H4 (cell line): ENCODE data around the gene MNAT1. TPM values are rescaled to one million over a fixed set of nuclear protein-coding genes. Genes with fewer than 3 reads are reported as not detected.
"Not testable (repeated sequence)": the region's sequence is repeated elsewhere in the genome, so short reads cannot be mapped to it uniquely, and the experiment has no call there.

Source experiments
- DNase-seq: peaks from one replicate; pipeline ENCODE4 v3.0.0-alpha.2; 2015; ENCODE audit warnings: low spot score
- total RNA-seq: library from RNA; depleted of rRNA; stranded (reverse); fragments of >200 nt; shearing (Covaris generic); gene quantifications from 2 replicates; pipeline ENCODE4 v1.2.3, GENCODE V29; 2014

The MNAT1 gene
- total RNA-seq, 1 experiment from 2014 or later, result 65.5 TPM

DNA sequence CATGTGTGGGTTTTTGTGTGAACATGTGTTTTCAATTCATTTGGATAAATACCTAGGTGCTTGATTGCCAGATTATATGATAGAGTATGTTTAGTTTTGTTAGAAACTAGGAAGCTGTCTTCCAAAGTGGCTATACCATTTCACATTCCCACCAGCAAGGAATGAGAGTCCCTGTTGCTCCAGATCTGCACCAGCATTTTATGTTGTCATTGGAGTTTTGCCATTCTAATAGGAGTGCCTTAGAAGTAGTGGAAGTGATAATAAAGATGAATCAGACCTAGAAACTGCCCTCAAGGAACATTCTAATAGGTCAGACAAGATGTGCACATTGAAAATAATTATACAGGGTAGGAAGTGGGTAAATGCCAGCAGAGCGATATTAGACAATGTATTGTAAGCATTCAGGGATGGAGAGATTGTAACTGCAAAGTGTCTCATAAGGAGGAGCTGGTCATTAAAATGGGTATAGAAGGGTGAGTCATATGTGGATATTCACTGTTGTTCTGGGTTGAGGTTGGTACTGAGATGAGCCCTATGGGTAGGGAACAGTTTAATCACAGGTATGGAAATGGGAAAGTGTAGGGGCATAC is 71.4 kb downstream of the MNAT1 start:
- DNase-seq, result no peak

DNA sequence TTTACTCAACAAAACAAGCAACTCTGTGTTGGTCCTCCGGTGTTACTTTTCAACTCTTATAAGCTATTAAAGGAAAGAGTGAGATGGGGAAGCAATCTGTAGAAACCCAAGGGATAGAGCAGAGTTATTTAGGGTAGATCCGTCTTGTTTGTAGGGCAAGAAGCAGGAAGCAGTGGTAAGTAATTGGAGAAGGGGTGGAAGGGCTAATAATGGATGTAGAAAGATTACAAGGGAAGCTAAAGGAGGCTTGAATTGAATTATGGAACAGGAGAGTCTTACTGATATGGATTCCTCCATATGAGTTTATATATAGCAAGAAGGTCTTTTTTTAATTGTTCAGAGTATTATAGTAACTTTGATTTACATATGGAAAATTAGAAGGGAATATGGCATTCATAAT is 72.7 kb downstream of the MNAT1 start:
- no peak for DNase-seq

DNA sequence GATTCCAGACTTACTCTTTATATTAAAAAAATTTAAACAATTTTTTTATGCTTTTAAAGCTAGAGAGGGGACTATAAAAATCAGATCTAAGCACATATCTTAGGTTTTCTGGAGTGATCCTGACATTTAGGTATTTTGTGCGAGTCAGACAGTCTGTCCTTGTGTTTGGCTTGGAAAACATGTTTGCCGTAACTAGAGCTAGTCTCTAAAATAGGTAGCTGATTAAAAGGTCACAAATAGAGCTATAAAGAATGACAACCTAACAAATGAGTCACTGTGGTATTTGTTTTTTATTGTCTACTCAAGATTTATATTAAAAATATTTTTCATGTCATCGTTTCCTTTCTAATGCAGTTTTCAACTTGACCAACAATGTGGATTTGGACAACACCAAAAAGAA is 73.4 kb downstream of the MNAT1 start:
- DNase-seq, result no peak

DNA sequence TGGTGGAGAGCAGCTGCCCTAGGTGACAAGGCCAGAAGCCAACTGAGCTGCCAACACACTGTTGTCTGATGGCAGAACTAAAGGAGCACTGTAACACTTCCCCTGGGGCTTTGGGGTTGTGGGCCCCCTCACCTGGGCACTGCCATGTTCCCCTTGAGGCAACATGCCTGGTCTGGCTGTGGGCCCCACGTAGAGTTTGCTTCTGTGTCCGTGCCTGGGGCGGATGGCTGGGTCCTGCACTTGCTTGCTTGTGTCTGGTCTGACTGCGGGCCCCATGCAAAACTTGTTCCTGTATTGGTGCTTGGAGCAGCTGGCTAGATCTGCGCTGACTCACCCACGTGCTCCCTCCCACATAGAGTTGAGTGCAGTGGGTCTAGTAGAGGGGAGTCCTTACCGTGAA is 78.4 kb downstream of the MNAT1 start:
- DNase-seq, result no peak

DNA sequence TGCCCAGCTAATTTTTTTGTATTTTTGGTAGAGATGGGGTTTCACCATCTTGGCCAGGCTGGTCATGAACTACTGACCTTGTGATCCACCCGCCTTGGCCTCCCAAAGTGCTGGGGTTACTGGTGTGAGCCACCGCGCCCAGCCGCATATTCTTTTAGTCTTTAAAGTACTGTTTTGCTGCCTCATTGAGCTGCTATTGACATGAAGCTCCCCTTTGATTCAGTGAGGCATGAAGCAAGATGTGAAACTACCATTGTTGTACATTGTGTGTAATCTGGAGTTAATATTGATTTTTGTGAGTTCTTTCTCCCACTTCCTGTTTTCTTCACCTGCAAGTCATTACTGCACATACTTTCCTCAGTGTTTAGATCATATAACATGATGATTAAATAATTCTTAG is 80.8 kb downstream of the MNAT1 start:
- DNase-seq, result no peak

DNA sequence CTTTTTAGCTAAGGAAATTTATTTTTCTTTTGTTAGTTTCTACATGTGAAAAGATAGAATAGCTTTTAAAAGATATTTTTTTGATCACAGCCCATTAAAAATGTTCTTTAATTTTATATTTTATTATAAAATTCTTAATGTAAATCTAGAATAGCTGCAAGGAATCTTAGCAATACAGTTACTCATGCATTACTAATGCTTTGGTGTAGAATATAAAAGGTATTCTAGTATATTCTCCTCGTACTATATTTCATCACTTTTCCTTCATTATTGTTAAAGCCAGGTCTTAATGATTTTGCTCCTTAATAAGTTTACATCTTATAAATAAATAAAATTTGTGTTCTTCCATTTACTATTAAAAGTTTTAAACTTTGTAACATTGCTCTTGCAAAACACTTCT is 82.6 kb downstream of the MNAT1 start:
- DNase-seq, result no peak

DNA sequence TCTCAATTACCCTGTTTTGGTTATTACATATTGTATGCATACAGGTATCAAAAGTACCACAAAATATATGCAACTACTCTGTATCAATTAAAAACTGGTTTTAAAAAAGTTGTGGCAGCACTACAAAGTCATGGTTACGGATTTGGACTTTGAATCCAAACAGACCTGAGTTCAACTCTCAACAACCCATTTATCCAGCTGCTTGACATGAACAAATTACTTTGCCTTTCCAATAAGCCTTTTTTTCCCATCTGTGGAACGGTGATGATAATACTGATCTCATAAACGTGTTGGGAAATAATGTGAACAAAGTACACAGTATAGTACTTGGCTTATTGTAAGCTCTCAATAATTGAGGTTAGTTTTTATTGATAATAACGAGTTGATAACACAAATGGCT is 85.0 kb downstream of the MNAT1 start:
- no peak for DNase-seq

DNA sequence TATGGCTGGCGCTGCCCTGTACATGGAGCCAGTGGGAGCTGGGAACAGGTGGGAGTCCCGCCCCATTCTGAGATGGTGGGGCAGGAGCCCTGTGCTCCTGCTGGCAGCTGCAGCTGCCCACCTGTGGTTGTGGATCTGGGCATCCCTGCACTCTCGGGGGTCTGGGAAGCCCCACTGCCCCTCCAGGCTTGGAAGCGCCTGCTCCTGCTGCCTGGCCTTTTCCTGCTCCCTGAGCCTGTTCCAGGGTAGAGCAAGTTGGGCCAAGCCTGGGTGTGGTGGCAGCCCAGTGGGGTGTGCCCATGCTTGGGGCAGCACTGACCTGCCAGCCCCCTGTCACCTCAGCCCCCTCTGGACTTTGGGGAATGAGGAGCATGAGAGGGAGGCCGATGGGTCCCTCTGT is 104.0 kb downstream of the MNAT1 start:
- no peak for DNase-seq

DNA sequence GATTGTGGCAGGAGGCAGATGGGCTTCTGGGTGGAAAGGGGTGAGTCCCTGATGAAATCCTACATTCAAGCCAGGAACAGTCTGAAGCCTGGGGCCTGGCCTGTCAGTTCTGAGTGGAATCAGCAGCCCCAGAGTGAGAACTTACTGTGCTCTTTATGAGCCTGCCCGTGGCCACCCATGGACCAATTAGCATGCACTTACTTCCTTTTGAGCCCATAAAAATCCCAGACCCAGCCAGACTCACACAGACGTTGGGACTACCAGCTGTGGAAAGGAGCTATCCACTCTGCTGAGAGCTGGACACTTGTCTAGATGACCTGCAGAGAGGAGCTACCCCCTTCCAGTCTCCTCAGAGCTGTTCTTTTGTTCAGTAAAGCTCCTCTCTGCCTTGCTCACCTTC is 104.5 kb downstream of the MNAT1 start:
- no peak for DNase-seq

DNA sequence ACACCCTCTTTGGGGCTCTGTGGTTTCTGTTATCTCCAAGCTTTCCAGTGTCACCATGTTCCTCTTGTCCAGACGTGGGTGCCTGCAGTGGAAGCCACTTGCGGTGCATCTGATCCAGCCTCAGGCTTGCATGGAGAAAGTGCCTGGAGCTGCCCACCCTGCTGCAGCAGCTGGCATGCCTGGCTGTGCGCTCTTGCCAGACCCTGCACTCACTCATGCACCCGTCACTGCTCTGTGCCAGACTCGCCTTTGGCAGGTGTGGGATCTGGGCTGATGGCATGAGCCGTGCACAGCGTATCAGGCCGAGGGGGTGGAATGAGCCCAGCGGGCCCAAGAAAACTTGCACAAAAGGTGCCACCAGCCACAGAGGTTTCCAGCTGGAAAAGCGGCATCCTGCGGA is 105.1 kb downstream of the MNAT1 start:
- no peak for DNase-seq

DNA sequence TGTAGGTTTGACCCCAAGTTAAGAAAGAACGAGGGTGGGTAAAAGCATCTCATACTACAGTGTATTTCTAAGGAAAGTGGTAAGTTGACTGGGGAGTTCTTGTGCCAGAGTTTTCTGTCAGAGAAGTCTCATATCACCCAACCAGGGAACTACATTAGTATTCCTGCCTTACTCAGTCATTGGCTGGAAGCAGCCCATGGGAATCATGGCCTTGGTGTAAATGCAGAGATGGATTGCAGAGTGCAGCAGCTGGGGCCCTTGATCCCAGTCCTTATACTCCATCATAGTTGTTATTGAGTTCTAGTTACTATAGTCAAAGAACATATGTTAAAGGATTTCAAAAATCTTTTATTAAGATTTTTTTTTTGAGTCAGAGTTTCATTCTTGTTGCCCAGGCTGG is 105.8 kb downstream of the MNAT1 start:
- DNase-seq, result no peak

DNA sequence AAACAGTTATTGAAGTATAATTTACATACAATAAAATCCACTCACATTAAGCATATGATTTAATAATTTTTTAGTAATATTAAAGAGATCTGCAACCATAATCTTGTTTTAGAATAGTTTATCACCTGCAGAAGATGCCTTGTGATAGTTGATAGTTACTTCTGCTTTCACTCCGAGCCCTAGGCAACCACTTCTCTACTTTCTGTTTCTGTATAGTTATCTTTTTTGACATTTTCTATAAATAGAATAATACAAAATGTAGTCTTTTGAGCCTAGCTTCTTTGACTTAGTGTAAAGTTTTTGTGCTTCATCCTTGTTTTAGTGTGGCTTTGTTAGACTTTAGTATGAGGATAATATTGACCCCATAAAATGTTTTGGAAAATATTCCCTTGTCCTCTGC is 111.0 kb downstream of the MNAT1 start:
- DNase-seq, result no peak

DNA sequence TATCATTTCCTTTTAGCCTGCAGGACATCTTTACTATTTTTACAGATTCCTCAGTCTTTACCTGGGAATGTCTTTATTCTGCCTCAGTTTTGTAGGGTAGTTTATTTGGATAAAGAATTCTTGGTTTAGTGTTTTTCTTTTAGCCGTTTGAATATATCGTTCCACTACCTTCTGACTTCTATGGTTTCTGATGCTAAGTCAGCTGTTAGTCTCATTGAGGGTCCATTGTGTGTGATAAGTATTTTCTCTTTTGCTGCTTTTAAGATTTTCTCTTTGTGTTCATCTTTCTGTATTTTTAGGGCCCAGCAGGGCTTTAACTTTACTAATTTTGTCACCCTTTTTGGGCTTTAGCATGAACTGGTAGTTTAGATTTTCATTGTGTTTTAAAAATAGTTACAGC is 113.5 kb downstream of the MNAT1 start:
- no peak for DNase-seq

DNA sequence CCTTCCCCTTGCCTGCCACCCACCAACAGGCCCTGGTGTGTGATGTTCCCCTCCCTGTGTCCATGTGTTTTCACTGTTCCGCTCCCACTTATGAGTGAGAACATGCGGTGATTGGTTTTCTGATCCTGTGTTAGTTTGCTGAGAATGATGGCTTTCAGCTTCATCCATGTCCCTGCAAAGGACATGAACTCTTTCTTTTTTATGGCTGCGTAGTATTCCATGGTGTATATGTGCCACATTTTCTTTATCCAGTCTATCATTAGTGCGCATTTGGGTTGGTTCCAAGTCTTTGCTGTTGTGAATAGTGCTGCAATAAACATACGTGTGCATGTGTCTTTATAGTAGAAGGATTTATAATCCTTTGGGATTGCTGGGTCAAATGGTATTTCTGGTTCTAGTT is 117.1 kb downstream of the MNAT1 start:
- not testable (repeated sequence) for DNase-seq

DNA sequence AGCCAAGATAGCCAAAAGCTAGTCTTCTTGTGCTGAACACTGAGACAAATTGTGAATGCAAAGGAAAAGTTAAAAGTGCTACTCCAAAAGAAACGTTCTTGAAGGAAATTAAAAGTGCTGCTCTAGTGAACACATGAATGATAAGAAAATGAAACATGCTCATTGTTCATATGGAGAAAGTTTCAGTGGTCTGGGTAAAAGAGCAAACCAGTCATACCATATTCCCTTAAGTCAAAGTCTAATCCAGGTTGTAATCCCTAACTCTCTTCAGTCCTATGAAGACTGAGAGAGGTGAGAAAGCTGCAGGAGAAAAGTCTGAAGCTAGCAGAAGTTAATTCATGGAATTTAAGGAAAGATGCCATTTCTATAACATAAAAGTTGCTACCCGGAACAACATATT is 121.5 kb downstream of the MNAT1 start:
- no peak for DNase-seq

DNA sequence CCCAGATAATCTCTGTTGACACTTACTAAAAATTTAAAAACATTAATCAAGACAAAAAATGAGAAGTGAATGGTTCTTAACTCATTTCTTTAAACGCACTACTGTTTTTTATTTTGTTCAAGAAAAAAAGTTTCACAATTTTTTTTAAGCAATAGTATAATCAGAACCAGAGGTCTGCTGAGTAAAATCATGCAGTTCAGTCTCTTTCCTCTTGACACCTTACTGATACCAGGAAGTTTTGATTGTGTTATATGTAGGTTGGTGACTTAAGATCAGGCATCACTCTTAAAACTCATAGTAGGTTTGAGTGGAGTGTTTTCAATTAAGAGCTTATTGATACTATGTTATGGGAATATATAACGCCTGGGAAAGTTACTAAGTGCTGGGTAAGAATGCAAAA is 125.0 kb downstream of the MNAT1 start:
- no peak for DNase-seq

DNA sequence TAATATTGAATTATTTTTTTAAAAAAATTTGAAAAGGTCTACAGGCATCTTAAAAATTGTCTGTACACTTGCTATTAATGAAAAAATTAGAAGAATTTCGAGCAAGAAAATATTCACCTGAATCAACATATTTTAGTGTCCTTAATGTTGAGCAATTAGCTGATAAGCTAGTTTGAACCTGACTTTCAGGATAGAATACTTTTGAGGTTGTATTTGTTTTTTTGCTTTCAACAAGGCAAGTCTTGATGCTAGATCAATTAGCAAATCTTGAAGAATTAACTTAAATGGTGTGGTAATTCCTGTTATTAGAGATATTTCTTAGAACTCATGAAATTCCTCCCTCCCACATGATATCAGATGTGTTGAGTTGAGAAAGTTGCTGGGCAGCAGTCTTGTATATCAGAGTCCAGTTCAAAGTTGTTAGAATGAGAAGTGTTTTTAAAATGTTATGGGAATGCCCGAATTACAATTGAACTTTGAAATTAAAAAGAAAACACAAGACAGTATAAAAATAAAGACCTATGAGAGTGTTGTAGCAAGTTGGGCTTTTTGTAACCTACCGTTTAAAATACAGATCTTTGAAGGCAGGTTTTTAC is 127.1 kb downstream of the MNAT1 start:
- DNase-seq, result no peak

DNA sequence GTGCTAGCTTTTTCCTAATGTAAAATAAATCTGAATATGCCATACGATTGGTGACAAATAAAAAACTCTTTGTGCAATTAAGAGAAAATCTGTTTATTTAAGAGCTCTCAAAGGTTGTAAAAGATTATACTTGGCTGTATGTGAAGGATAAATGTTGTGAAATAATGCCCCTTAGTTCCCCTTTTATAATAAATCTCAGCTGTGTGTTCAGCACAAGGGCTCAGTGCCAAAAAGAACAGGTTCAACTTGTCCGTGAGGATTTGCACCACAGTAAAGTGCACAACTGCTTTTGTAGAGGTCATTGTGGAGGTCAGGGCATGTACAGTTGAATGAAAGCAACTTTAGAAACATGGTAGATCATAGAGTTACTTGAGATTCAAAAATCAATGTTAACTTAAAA is 127.7 kb downstream of the MNAT1 start:
- DNase-seq, result no peak

DNA sequence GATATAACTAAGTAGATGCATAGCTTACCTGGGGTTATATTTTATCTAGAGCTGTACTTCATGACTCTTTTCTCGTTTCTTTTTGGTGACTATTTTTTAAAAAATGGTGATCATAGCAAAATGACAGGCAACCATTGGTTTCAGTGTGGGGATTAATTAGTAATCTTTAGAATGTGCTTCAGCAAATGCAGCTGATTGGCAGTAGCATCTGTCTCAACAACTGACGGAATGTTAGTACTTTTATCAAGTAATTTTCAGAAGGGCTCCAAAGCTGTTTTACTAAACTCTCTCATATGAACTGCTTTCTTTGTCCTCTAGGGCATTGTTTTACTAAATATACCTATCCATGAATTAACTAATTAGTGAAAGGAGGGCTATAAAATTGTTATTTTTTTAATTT is 128.7 kb downstream of the MNAT1 start:
- DNase-seq, result no peak

DNA sequence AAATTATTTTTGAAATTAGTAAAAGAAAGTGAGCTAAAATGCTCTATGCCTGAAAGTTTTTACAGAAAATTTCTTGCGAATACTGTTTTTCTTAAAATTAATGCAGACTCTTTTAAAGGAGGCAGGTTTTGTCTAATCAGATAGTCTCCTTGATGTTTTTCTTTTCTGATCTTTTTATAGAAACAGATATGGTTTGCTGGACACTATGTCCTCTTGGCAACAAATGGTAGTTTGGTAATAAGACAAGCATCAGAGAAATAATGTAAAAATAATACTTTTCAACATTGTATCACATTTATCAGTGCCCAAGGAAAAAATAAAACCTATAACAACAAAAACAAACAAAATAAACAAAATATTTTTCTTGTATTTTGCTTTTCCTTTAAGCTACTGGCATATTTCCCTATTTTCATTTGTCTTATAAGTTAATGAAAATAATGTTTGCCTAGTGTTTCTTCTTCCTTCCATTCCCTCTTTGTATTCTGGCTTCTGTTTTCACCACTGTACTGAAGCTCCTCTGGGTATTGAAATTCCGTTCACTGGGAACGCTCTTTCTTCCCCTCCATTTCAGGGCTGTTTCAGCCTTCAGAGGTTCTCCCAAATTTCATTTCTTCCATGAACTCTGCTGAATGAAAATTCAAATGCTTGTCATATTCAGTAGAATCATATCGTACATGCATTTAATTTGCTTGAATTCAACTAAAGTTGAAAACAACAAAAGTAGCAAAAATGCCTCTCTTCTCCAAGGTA is 131.0 kb downstream of the MNAT1 start:
- DNase-seq, result no peak

DNA sequence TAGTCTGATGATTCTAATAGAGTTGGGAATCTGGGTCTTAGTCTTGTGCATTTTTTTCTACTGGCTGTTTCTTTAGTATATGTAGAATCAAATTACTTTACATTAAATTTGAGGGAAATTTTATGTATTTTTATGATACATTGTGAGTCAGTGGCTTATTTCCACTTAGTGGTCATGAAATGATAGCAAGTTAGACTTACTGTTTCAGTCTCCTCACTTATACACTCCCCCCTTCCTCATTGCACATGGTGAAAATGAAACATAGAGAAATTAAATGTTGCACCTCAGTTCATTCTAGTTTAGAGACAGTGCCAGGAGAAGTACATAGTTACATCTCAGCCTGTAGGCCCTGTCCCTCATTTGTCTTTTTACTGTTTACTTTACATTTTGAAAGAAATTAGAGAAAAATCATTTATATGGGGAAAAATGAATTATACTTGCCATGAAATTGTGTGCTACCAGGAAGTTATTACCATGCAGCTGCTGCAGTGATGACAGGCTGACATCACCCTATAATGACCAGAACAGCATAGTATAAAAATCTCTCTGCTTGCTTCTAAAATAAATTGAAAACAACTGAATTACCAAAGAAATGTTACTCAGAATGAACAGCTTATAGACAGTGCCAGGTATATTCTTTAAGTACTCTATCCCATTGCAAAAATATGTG is 133.1 kb downstream of the MNAT1 start:
- DNase-seq, result no peak

DNA sequence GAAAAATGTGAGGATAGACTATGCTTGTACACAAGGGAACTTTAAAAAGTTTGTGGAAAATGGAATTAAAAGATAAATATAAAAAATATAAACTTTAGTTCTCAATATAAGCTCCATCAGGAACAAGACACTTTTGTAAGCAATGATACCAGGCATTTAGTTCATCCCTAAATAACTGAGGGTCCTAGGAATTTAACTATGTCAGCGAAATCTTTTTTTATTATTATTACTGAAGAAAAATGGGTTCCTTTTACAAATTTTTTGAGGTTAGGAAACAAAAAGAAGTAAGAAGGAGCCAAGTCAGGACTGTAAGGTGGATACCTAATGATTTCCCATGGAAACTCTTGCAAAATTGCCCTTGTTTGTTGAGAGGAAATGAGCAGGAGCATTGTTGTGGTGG is 143.6 kb downstream of the MNAT1 start:
- no peak for DNase-seq

DNA sequence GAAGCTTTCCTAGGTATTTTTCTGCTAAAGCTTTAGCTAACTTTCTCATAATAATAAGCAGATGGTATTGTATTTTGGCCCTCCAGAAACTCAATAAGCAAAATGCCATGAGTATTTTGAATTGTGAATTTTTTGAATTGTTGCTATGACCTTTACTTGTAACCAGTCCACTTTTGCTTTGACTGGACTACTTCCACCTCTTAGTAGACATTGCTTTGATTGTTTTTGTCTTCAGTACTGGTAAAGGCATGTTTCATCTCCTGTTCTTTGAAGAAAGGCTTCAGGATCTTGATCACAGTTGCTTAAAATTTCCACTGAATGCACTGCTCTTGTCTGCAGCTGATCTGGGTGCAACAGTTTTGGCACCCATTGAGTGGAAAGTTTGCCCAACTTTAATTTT is 144.0 kb downstream of the MNAT1 start:
- DNase-seq, result no peak
